Upper lobe of left lung (tissue), 6 donors: ENCODE measurements around the gene CASQ2. TPM values are rescaled to one million over a fixed set of nuclear protein-coding genes. Genes with fewer than 3 reads are reported as not detected.
A peak's percentile ranks its signal among the peaks of the same experiment; 100 is the strongest.
"Not testable (repeated sequence)": the region's sequence is repeated elsewhere in the genome, so short reads cannot be mapped to it uniquely, and the experiment has no call there.

ENCODE experiments used
- ATAC-seq, 2 donors: fragments of 200-7000 bp; cut with Tn5 transposase; one replicate each; pipeline ENCODE4 v1.9.1; 2022; ENCODE audit warnings: mild to moderate bottlenecking in 2 of 2, moderate library complexity in 2 of 2; ENCODE audit not compliant: low FRiP score in 2 of 2
- DNase-seq, 2 donors: peaks; one replicate each; pipeline ENCODE4 v3.0.0-alpha.2; 2019 to 2020
- H3K27ac ChIP-seq, 4 donors: fragments of 200-600 bp; sonication (generic); one replicate each; pipeline ENCODE4 v1.5.1; 2016 to 2019
- H3K27me3 ChIP-seq, 4 donors: fragments of 200-600 bp; sonication (generic); one replicate each; pipeline ENCODE4 v1.5.1; 2017 to 2019
- H3K36me3 ChIP-seq, 4 donors: fragments of 200-600 bp; sonication (generic); one replicate each; pipeline ENCODE4 v1.5.1; 2016 to 2019
- H3K4me1 ChIP-seq, 4 donors: fragments of 200-600 bp; sonication (generic); one replicate each; pipeline ENCODE4 v1.5.1; 2018 to 2019
- H3K4me3 ChIP-seq, 4 donors: fragments of 200-600 bp; sonication (generic); one replicate each; pipeline ENCODE4 v1.5.1; 2017 to 2019; ENCODE audit warnings: mild to moderate bottlenecking in 2 of 4, moderate library complexity in 1 of 4
- H3K9me3 ChIP-seq, 4 donors: fragments of 200-600 bp; sonication (generic); one replicate each; pipeline ENCODE4 v1.5.1; 2018 to 2019
- CTCF ChIP-seq, 6 experiments: fragments of 450-650 bp in 4 of 6; fragments of 200-600 bp in 2 of 6; sonication (generic) in 2 of 6; IDR thresholded peaks; one replicate each; pipeline ENCODE4 v1.5.1; 2016 to 2019; ENCODE audit warnings: antibody characterized with exemption in 6 of 6
- EP300 ChIP-seq, 4 donors: sonication (generic); formaldehyde crosslinking; IDR thresholded peaks; one replicate each; pipeline ENCODE4 v1.5.1; 2017; ENCODE audit warnings: antibody characterized with exemption in 4 of 4, control low read depth in 2 of 4
- POLR2A ChIP-seq, 4 donors: fragments of 450-650 bp; IDR thresholded peaks; one replicate each; pipeline ENCODE4 v1.5.1; 2016 to 2017; ENCODE audit warnings: antibody characterized with exemption in 4 of 4, mild to moderate bottlenecking in 2 of 4
- POLR2AphosphoS5 ChIP-seq, 2 donors: sonication (generic); formaldehyde crosslinking; IDR thresholded peaks; one replicate each; pipeline ENCODE4 v1.5.1; 2017; ENCODE audit warnings: antibody characterized with exemption in 2 of 2
- WGBS, 2 donors: methylation state at CpG; one replicate each; pipeline ENCODE4 v1.1.5; 2017 to 2018; 5-methylcytosine and 5-hydroxymethylcytosine counted together
- total RNA-seq, 6 donors: library from RNA; depleted of rRNA in 4 of 6; stranded (reverse); fragments of >200 nt in 4 of 6; gene quantifications; one replicate each; pipeline versions ENCODE4 v1.1.0 to v1.2.1, GENCODE V29; 2016 to 2021
- donor health status: DM: no; HTN: no; CAD: no; lungs with moderate emphysema.
- donor health status: DM: no; HTN: yes; CAD: no; lungs with severe emphysema.

The CASQ2 gene
- total RNA-seq, 6 donors from 2014 or later = under 0.01 to 1.9 (median 0.99) TPM

- no peaks in the 10 kb centered on the region for H3K36me3 ChIP-seq
- DNase-seq = no peak
- no peak overlapping the region for H3K27ac ChIP-seq
- H3K9me3 ChIP-seq = peaks cover 0 to 4% (median 0%) of the 10 kb centered on the region in 4 donors
- peaks cover 0 to 6% (median 0%) of the 10 kb centered on the region in 4 donors for H3K4me1 ChIP-seq
- H3K27me3 ChIP-seq = no peaks in the 10 kb centered on the region
- peak in 1 of 2 donors; percentile 84 for ATAC-seq
- WGBS, 2 donors = 89 to 100% methylated on average over 1 of the region's 1 CpG
- H3K4me3 ChIP-seq = no peak overlapping the region
- no peak for TF ChIP-seq POLR2A (IDR thresholded peaks at IDR 0.05)
- TF ChIP-seq CTCF (IDR thresholded peaks at IDR 0.05) = peak in 1 of 6 experiments; percentile 26
- TF ChIP-seq EP300 (IDR thresholded peaks at IDR 0.05) = no peak
- TF ChIP-seq POLR2AphosphoS5 (IDR thresholded peaks at IDR 0.05) = no peak
Observed at GRCh38 chr1:115782571-115783281, 14.2 kb upstream of the CASQ2 start.

- no peaks in the 10 kb centered on the region for H3K9me3 ChIP-seq
- WGBS, 2 donors = 79 to 82% methylated on average over 3 of the region's 3 CpGs
- H3K27ac ChIP-seq = no peak overlapping the region
- H3K27me3 ChIP-seq = no peaks in the 10 kb centered on the region
- H3K36me3 ChIP-seq = no peaks in the 10 kb centered on the region
- H3K4me3 ChIP-seq = no peak overlapping the region
- ATAC-seq (no peak), DNase-seq (no peak)
- TF ChIP-seq POLR2A (IDR thresholded peaks at IDR 0.05) (no peak), POLR2AphosphoS5 (IDR thresholded peaks at IDR 0.05) (no peak), CTCF (IDR thresholded peaks at IDR 0.05) (no peak)
- H3K4me1 ChIP-seq = peaks cover 0 to 6% (median 0%) of the 10 kb centered on the region in 4 donors
Observed at GRCh38 chr1:115781851-115782250, 13.3 kb upstream of the CASQ2 start.

- Histone ChIP-seq H3K9me3 (no peaks in the 10 kb centered on the region), H3K27ac (no peak overlapping the region), H3K27me3 (no peaks in the 10 kb centered on the region), H3K36me3 (no peaks in the 10 kb centered on the region), H3K4me3 (no peak overlapping the region), H3K4me1 (peaks cover 0 to 6% (median 0%) of the 10 kb centered on the region in 4 donors)
- no peak for ATAC-seq
- DNase-seq = no peak
- 62 to 85% methylated on average over 1 of the region's 1 CpG for WGBS, 2 donors
- TF ChIP-seq CTCF (IDR thresholded peaks at IDR 0.05) = no peak
- TF ChIP-seq POLR2AphosphoS5 (IDR thresholded peaks at IDR 0.05) = no peak
- no peak for TF ChIP-seq POLR2A (IDR thresholded peaks at IDR 0.05)
- no peak for TF ChIP-seq EP300 (IDR thresholded peaks at IDR 0.05)
Observed at GRCh38 chr1:115781343-115781742, 12.8 kb upstream of the CASQ2 start.

GRCh38 chr1:115780655-115781054 lies 12.1 kb upstream of the CASQ2 start:
- not testable (repeated sequence) for ATAC-seq, H3K27ac ChIP-seq, H3K4me1 ChIP-seq, H3K27me3 ChIP-seq, H3K4me3 ChIP-seq, H3K9me3 ChIP-seq, DNase-seq, H3K36me3 ChIP-seq
- 65 to 79% methylated on average over 2 of the region's 2 CpGs for WGBS, 2 donors

- H3K4me1 ChIP-seq, ATAC-seq, H3K27me3 ChIP-seq, H3K36me3 ChIP-seq, H3K4me3 ChIP-seq, H3K27ac ChIP-seq, DNase-seq, H3K9me3 ChIP-seq: not testable (repeated sequence)
- WGBS, 2 donors = 100% methylated on average over 1 of the region's 1 CpG
Observed at GRCh38 chr1:115779075-115779474, 10.6 kb upstream of the CASQ2 start.

- Histone ChIP-seq H3K27ac (no peak overlapping the region), H3K36me3 (no peaks in the 10 kb centered on the region), H3K9me3 (no peaks in the 10 kb centered on the region), H3K27me3 (no peaks in the 10 kb centered on the region), H3K4me1 (peaks cover 0 to 7% (median 0%) of the 10 kb centered on the region in 4 donors), H3K4me3 (no peak overlapping the region)
- ATAC-seq (peak; percentile 83 to 94), DNase-seq (peak in 1 of 2 donors; percentile 32)
- TF ChIP-seq POLR2AphosphoS5 (IDR thresholded peaks at IDR 0.05) = no peak
- peak; percentile 39 to 79 (median 68) for TF ChIP-seq CTCF (IDR thresholded peaks at IDR 0.05)
- WGBS, 2 donors = 30 to 36% methylated on average over 9 to 10 of the region's 10 CpGs
Observed at GRCh38 chr1:115771847-115772457, 3.4 kb upstream of the CASQ2 start.
